ENCODE measurements around the gene SIRT7. TPM values are rescaled to one million over a fixed set of nuclear protein-coding genes. Genes with fewer than 3 reads are reported as not detected.
"Not testable (repeated sequence)": the region's sequence is repeated elsewhere in the genome, so short reads cannot be mapped to it uniquely, and the experiment has no call there.

The SIRT7 gene
- polyA plus RNA-seq, 1 donor, result 25.2 TPM

DNA sequence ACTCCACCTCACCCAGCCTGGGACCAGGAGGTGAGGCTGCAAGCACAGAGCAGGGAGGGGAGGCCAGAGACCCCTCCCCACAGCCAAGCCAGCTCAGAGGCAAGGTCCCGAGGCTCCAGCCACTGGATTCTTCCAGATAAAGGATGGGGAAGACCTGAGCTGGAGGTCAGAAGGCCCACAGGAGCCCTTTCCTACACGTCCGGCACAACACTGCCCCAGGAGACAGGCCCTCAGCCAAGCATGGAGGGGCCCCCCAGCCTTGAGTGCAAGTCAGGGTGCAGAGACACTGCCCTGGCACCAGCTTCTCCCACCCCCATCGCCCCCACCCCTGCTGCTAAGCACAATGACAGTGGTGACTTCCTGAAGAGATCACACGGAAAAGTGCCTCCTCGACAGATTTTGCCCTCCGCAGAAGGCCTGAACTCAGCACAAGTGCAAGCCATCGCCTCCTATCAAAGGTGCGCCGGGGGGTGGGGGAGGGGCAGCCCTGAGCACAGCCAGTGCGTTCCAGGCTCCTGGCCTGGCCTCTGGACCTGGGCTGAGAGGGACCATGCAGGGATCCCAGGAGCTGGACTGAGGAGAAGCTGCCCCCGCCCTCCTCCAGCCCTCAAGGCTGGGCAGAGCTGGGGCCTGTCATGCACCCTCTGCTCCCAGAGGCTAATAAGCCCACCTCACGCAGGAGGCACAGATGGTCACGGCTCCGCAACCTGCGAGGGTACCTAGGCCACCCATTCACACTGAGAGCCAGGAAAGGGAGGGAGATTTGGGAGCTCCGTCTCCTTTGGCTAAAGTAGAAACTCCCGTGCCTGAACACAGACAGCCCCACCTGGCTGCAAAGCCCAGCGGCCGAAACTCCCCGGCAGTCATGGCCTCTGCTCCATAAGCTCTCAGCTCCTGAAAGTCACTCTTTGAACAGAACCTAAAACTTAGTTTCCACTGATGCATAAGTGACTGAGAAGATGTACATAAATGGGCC lies 6.9 kb upstream of the SIRT7 start:
- DNase-seq, result peak; percentile 83 to 88
- H3K4me1 ChIP-seq (ENCODE audit: control insufficient read depth, insufficient read depth, low read length), result peaks cover 44% of the 10 kb centered on the region
- peak overlapping the region; percentile 83 for H3K27ac ChIP-seq (ENCODE audit: low read length)
- no CpG with 5 or more reads among the region's 21 CpGs for WGBS (ENCODE audit: insufficient coverage, low lambda C conversion rate)
- peaks cover 12% of the 10 kb centered on the region for H3K27me3 ChIP-seq (ENCODE audit: control insufficient read depth, insufficient read depth, low read length)
- H3K9me3 ChIP-seq (ENCODE audit: control insufficient read depth, low read depth, low read length), result peaks cover 6% of the 10 kb centered on the region
- H3K4me3 ChIP-seq (ENCODE audit: low read length), result peak overlapping the region; percentile 14
- H3K36me3 ChIP-seq (ENCODE audit: control insufficient read depth, insufficient read depth, low read length), result peaks cover 22% of the 10 kb centered on the region

DNA sequence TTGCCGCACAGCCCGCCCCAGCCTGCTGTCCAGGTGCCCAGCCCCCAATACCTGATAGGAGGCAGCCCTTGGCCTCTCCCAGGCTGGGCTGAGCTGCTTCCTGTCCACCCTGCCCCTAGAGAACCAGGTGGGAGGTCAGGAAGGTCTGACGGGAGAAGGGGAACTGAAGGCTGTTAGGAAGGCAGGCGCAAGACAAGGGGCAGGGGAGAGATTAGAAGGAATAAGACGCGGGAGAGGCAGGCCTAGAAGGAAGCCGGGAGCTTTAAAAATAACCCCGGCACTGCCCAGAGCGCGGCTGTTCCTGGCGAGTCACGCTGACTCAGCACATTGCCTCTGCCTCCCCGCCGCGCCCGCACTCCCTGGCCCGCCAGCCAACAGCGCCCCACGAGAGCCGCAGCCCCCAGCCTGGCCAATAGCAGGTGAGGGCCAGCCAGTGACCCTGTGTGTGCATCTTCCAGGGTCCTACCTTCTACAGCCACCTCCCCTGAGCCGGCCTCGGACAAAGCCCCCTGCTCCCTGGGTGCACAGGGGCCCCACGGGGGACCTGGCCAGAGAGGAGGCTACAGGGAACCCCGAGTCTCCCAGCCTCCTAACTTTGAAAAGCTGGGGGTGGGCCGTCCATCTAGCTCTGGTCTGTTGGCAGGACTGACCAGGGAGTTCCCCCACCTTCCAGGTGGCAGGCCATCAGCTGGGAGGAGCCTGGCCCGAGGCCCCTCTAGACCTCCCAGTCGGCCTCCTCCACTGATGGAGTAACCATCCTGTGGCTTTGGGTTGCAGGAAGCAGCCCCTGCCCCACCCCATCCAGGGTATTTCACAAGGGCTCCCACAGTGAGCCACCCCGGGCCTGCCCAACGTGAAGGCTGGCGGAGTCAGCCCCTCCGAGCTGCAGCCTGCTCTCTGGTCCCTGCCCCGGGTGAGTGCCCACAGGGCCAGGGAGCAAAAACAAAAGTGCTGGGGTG lies 5.6 kb upstream of the SIRT7 start:
- peaks cover 46% of the 10 kb centered on the region for H3K4me1 ChIP-seq (ENCODE audit: control insufficient read depth, insufficient read depth, low read length)
- WGBS (ENCODE audit: insufficient coverage, low lambda C conversion rate), result 10% methylated on average over 2 of the region's 32 CpGs

DNA sequence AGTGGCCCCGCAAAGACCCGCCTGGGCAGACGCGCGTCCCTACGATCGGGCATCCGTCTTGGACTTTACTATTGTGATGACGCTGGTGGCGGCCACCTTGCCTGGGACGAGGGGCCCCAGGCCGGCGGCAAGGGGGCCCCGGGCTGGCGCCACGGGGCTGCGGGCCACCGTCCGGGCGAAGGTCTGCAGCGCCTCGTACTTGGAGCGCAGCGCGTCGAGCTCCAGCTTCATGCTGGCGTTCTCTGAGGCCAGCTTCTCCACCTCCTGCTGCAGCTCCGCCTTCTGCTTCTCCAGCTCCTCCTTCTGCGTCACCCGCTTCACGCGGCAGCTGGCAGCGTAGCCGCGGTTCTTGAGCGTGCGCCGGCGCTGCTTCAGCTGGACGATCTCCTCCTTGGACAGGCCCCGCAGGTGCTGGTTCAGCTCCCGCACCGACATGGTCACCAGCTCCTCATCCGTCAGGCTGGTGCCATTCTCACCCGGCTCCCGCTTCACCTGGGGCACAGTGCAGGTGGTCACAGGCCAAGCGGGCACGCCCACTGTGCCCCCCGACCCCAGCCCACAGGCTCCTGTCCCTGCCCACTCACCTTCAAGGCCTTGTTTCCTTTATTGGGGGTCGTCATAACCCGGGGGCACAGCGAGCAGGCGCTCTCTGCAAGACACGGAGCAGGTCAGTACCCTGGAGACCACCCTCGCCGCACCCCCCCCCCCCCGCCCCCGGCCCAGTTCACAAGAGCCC lies 4.8 kb upstream of the SIRT7 start:
- no CpG with 5 or more reads among the region's 58 CpGs for WGBS (ENCODE audit: insufficient coverage, low lambda C conversion rate)
- no peak for DNase-seq
- Histone ChIP-seq H3K4me1 (ENCODE audit: control insufficient read depth, insufficient read depth, low read length) (peaks cover 45% of the 10 kb centered on the region), H3K27me3 (ENCODE audit: control insufficient read depth, insufficient read depth, low read length) (no peaks in the 10 kb centered on the region), H3K27ac (ENCODE audit: low read length) (no peak overlapping the region), H3K9me3 (ENCODE audit: control insufficient read depth, low read depth, low read length) (peaks cover 6% of the 10 kb centered on the region), H3K4me3 (ENCODE audit: low read length) (no peak overlapping the region), H3K36me3 (ENCODE audit: control insufficient read depth, insufficient read depth, low read length) (peaks cover 33% of the 10 kb centered on the region)

More for the DNA sequence above, 5.6 kb upstream of the SIRT7 start:
- H3K27ac ChIP-seq (ENCODE audit: low read length), result peak overlapping the region; percentile 83
- H3K9me3 ChIP-seq (ENCODE audit: control insufficient read depth, low read depth, low read length), result peaks cover 6% of the 10 kb centered on the region
- H3K36me3 ChIP-seq (ENCODE audit: control insufficient read depth, insufficient read depth, low read length), result peaks cover 33% of the 10 kb centered on the region
- H3K27me3 ChIP-seq (ENCODE audit: control insufficient read depth, insufficient read depth, low read length), result peaks cover 5% of the 10 kb centered on the region
- H3K4me3 ChIP-seq (ENCODE audit: low read length), result no peak overlapping the region
- DNase-seq, result peak; percentile 58 to 71

GRCh38 chr17:81921996-81922565 lies 4.1 kb upstream of the SIRT7 start:
- H3K4me1 ChIP-seq (ENCODE audit: control insufficient read depth, insufficient read depth, low read length), result peaks cover 46% of the 10 kb centered on the region
- no peaks in the 10 kb centered on the region for H3K27me3 ChIP-seq (ENCODE audit: control insufficient read depth, insufficient read depth, low read length)
- no peak for DNase-seq
- peaks cover 6% of the 10 kb centered on the region for H3K9me3 ChIP-seq (ENCODE audit: control insufficient read depth, low read depth, low read length)
- WGBS (ENCODE audit: insufficient coverage, low lambda C conversion rate), result no CpG with 5 or more reads among the region's 23 CpGs
- peaks cover 33% of the 10 kb centered on the region for H3K36me3 ChIP-seq (ENCODE audit: control insufficient read depth, insufficient read depth, low read length)
- no peak overlapping the region for H3K27ac ChIP-seq (ENCODE audit: low read length)
- no peak overlapping the region for H3K4me3 ChIP-seq (ENCODE audit: low read length)

- H3K27me3 ChIP-seq (ENCODE audit: control insufficient read depth, insufficient read depth, low read length), result no peaks in the 10 kb centered on the region
- peaks cover 33% of the 10 kb centered on the region for H3K36me3 ChIP-seq (ENCODE audit: control insufficient read depth, insufficient read depth, low read length)
- H3K4me3 ChIP-seq (ENCODE audit: low read length), result no peak overlapping the region
- peaks cover 6% of the 10 kb centered on the region for H3K9me3 ChIP-seq (ENCODE audit: control insufficient read depth, low read depth, low read length)
- peaks cover 52% of the 10 kb centered on the region for H3K4me1 ChIP-seq (ENCODE audit: control insufficient read depth, insufficient read depth, low read length)
- 100% methylated on average over 3 of the region's 3 CpGs for WGBS (ENCODE audit: insufficient coverage, low lambda C conversion rate)
- H3K27ac ChIP-seq (ENCODE audit: low read length), result no peak overlapping the region
- no peak for DNase-seq
Observed at GRCh38 chr17:81921537-81921862, 3.5 kb upstream of the SIRT7 start.

DNA sequence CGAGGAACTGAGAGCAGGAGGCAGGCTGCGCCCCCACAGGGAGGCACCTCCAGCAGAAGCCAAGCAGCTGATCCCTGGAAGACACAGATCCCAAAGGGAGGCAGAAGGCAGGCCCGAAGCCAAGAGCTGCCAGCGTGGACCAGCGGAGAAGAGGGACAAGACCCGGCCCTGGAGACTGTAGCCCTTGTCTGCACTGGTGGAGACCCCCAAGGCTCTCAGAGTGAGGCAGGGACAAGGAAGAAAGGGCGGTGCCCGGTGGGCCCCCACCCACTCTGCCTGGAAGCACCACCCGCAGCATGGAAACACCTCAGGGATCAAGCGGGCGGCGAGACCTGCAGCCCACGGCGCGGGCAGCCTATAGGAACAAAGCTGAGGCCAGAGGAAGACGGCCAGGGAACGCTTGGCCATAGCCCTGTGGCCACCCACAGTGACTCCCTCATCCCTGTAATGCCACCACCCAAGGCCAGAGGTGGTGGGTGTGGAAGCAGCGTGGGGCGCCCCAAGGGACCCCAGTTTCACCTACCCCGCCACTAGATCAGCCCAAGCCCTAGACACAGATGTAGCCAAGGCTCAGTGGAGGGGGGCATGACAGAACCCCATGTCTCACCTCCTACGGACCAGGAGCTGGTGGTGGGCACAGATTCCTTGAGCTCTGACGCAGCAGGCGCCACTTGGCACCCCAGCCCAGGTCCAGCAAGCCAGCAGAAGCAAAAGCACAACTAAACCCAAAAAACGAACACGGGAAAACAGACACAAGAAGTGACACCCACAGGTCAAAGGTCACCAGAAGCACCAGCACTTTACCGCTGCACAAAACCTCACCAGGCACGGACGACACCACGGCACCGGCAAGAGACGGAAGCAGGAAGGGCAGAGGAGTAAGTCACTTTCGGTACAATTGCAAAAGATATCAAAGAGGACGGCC lies 2.9 kb upstream of the SIRT7 start:
- H3K27me3 ChIP-seq (ENCODE audit: control insufficient read depth, insufficient read depth, low read length), result no peaks in the 10 kb centered on the region
- peaks cover 36% of the 10 kb centered on the region for H3K36me3 ChIP-seq (ENCODE audit: control insufficient read depth, insufficient read depth, low read length)
- DNase-seq, result no peak
- H3K4me3 ChIP-seq (ENCODE audit: low read length), result no peak overlapping the region
- H3K27ac ChIP-seq (ENCODE audit: low read length), result no peak overlapping the region
- H3K9me3 ChIP-seq (ENCODE audit: control insufficient read depth, low read depth, low read length), result peaks cover 6% of the 10 kb centered on the region
- WGBS (ENCODE audit: insufficient coverage, low lambda C conversion rate), result 100% methylated on average over 1 of the region's 33 CpGs
- H3K4me1 ChIP-seq (ENCODE audit: control insufficient read depth, insufficient read depth, low read length), result peaks cover 52% of the 10 kb centered on the region

DNA sequence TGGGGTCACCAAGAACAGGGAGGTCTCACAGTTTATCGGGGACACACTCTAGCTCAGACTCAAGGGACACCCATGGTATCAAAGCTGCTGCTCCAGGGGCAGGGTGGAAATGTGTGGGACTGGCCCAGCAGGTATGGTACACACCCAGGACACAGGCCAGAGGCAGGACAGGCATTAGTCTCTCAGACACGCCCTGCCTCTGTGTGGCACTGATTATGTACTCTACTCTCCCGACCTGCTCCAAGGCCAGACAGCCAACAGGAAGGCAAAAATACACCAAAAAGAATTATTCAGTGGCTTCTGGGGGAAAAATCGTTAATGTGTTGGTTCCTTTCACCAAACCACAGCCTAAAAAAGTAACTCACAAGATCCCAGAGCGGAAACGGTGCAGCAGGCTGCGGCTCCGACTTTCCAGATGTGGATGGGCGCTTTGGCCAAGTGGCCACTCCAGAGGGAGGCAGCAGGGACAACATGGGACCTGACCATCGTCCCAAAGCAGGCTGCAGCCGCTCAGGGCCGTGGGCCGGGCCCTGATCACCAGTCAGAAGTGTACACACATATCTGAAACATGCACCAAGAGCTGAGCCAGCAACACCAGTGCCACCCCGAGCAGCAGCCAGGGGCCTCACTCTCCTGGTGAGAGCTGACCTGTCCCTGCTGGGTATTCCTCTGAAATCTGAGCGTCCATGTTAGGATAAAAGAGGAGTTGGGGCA lies 1.0 kb upstream of the SIRT7 start:
- H3K9me3 ChIP-seq (ENCODE audit: control insufficient read depth, low read depth, low read length), result peaks cover 6% of the 10 kb centered on the region
- 100% methylated on average over 1 of the region's 15 CpGs for WGBS (ENCODE audit: insufficient coverage, low lambda C conversion rate)
- H3K4me3 ChIP-seq (ENCODE audit: low read length), result no peak overlapping the region
- peak in 1 of 2 donors; percentile 50 for DNase-seq
- H3K27ac ChIP-seq (ENCODE audit: low read length), result peak overlapping the region; percentile 48
- peaks cover 37% of the 10 kb centered on the region for H3K4me1 ChIP-seq (ENCODE audit: control insufficient read depth, insufficient read depth, low read length)
- no peaks in the 10 kb centered on the region for H3K27me3 ChIP-seq (ENCODE audit: control insufficient read depth, insufficient read depth, low read length)
- peaks cover 55% of the 10 kb centered on the region for H3K36me3 ChIP-seq (ENCODE audit: control insufficient read depth, insufficient read depth, low read length)

DNA sequence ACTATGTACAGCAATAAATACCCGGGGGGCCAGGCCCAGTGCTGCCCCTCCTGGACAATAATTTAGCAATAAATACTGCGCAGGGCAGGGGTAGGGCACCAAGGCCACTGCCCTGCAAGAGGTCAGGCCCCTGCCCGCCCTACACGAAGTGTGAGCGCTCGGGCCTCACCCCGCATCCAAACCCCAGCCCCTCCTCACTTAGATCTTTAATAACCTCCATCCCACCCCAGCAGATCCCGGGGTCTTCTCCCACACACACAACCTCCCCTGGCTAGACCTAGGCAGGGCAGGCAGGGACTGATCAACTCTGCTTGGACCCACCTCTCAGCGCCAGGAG lies 325 bp upstream of the SIRT7 start:
- not testable (repeated sequence) for H3K27me3 ChIP-seq (ENCODE audit: control insufficient read depth, insufficient read depth, low read length); DNase-seq; H3K9me3 ChIP-seq (ENCODE audit: control insufficient read depth, low read depth, low read length); H3K4me3 ChIP-seq (ENCODE audit: low read length)
- peak overlapping the region; percentile 48 for H3K27ac ChIP-seq (ENCODE audit: low read length)
- WGBS (ENCODE audit: insufficient coverage, low lambda C conversion rate), result no CpG with 5 or more reads among the region's 9 CpGs
- peaks cover 30% of the 10 kb centered on the region for H3K4me1 ChIP-seq (ENCODE audit: control insufficient read depth, insufficient read depth, low read length)
- H3K36me3 ChIP-seq (ENCODE audit: control insufficient read depth, insufficient read depth, low read length), result peaks cover 62% of the 10 kb centered on the region
